ENCODE results near the gene CHRNB4.

CHRNB4 gene

DNA sequence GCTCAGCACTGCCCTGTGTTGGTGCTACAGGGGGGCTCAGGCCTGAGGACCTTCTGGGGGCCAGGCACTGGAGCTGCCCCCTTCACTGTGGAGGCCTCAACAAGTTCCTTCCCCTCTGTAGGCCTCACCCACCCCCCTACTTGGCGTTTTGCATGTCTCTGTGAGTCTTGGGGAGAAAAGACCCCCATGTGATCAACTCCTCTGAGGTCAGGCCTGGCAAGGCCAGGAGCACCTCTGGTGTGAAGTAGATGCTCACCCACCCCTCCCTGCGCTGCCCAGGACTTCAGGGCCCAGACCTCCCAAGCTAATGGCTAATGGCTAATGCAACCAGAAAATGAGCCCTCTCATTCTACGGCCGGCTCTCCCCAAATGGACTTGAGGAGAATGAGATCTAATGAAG lies 34.2 kb upstream of the CHRNB4 start:
- TF ChIP-seq GATA3 (IDR thresholded peaks at IDR 0.05; ENCODE audit: low read depth, low read length) (no peak), GATA2 (IDR thresholded peaks at IDR 0.05; ENCODE audit: low read depth, low read length) (no peak)

DNA sequence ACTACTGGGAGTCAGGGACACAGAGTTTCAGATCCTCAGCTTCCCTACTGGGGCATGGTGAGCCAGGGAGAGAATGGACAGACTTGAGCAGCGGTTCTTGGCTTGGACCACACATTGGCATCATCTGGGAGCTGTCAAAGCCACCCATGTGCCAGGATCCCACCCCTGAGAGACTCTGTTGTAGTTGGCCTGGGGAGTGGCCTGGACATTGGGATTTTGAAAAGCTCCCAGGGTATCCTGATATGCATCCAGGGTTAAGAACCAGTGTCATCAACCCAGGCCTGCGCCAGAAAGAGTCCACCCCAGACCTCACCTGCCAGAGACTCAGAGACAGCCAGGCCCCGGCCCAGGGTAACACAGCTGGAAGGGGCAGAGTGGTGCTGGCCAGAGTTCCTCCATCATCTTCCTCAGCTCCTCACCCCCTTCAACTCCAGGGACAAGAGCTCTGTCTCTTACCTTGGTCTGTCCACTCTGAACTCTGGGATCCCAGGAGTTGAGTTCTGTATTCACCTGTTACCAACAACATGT lies 33.0 kb upstream of the CHRNB4 start:
- TF ChIP-seq GATA3 (IDR thresholded peaks at IDR 0.05; ENCODE audit: low read depth, low read length): no peak

DNA sequence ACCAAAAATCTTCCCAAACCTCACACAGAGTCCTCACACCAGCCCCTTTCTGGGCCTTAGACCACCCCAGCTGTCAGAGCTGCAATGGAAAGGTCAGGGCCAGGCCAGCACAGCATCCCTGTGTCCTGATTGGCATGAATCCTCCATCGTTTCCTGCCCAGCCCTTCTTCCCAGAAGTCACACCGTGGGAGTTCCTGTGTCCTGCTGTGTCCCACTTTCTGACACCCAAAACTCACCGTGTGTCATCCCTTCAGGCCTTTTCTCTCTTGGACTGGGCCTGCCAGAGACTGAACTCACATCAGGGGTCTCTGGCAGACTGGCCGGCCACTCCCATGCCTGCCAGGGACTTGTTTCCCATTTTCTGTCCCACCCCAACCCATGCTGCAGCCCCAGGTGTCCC lies 32.5 kb upstream of the CHRNB4 start:
- TF ChIP-seq GATA2 (IDR thresholded peaks at IDR 0.05; ENCODE audit: low read depth, low read length) (no peak), GATA3 (IDR thresholded peaks at IDR 0.05; ENCODE audit: low read depth, low read length) (no peak)

DNA sequence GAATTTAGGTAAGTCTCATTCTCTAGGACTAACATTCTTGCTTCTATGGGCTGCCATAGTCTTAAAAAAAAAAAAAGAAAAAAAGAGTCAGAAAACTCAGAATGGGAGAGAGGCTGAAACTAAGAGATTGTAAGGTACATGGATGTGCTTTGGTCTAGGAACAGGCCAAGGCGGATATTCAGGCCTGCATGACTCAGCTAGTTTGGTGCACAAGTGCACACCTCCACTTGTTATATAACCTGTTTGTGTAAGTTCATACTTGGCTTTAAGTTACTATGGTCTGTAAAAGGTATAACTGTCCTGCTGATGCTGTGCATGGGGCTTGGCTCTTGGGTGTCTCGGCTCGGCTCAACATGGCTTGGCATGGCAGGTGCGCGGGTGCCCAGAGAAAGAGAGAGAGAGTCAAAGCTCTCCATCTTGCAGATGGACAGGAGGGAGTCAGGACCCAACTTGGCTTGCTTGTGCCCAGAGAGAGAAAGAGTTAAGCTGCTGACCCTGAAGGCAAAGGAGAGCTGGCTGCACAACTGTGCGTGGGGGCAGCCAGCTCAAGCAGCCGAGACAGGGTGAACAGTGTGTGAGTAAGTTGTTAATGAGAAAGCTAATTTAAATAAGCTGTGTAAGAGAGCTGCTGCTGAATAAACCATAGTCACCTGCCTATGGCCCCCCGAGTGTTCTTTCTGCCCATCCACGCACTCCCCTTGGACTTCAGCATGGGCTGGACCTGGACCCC lies 31.4 kb upstream of the CHRNB4 start:
- TF ChIP-seq GATA2 (IDR thresholded peaks at IDR 0.05; ENCODE audit: low read depth, low read length): peak; percentile 60
- no peak for TF ChIP-seq GATA3 (IDR thresholded peaks at IDR 0.05; ENCODE audit: low read depth, low read length)

DNA sequence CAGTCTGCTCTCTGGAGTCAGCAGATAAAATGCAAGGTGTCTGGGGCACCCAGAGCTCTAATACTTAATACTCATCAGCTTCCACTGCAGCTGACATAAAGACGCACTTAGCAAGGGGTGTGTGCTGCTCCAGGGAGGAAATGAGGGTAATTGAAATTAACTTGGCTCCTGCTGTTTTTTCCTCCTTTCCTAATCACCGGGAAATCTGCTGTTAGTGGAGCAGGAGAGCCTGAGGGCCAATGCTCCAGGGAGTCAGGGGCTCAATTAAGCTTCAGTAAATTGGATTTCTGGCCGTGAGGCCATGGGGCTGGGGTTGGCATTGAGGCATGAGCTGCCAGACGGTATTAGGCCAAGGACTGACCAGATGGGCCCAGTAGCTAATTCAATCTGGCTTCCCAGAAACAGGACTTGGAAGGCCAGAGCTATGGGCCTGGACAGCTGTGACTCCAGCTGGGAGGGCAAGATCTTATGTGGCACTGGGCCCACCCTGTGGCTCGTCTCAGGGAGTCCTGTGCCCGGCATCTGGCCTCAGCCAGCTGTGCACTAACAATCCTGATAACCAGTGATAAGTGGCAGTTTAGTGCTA lies 30.7 kb upstream of the CHRNB4 start:
- TF ChIP-seq GATA3 (IDR thresholded peaks at IDR 0.05; ENCODE audit: low read depth, low read length) (peak; percentile 96), GATA2 (IDR thresholded peaks at IDR 0.05; ENCODE audit: low read depth, low read length) (peak; percentile 98)

DNA sequence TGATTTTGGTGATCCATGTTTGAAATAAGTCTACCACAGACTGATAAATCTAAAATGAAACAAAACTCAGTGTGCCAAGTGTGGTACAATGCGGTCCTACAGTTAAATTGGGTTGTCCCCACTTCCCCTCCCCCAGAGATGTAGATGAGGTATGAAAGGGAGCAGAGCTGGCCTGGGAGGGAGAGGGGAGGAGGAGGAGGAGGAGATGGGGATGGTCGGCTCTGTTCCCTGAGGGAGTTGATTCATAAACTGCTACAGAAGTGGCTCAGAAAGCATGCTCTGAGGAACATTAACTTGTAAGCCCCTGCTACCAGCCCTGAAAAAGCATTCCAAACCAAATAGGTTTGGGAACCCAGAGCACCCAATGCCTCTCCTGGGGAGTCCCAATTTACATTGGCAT lies 28.0 kb upstream of the CHRNB4 start:
- TF ChIP-seq GATA2 (IDR thresholded peaks at IDR 0.05; ENCODE audit: low read depth, low read length) (no peak), GATA3 (IDR thresholded peaks at IDR 0.05; ENCODE audit: low read depth, low read length) (no peak)

DNA sequence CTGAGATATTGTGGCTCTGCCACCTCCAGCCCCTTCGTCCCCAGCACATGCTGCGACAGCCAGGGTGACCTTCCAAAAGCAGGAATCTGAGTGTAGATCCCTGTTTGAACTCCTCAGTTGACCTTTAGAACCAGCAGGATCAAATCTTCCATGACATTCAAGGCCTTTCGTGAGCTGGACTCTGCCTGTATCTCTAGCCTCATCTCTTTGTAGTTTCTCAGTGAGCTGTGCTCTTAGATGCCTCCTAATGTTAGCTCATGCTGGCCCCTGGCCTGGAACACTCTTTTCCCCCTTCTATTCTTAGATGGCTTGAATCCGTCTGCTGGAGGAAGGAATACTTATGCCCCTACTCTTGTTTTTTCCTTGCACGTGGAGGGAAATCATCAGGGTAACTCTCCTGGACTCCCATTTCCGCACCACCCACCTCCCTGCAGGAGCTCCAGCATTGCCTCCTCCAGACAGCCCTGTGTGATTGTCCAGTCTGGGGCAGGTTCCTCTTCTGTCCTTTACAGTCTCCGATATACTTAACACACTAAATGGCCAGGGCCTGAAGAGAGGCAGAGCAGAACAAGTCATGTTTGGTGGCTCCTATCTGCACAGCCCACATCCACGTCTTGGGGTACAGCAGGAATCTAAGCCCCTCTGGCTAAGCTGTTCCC lies 26.7 kb upstream of the CHRNB4 start:
- TF ChIP-seq GATA3 (IDR thresholded peaks at IDR 0.05; ENCODE audit: low read depth, low read length) (no peak), GATA2 (IDR thresholded peaks at IDR 0.05; ENCODE audit: low read depth, low read length) (no peak)

DNA sequence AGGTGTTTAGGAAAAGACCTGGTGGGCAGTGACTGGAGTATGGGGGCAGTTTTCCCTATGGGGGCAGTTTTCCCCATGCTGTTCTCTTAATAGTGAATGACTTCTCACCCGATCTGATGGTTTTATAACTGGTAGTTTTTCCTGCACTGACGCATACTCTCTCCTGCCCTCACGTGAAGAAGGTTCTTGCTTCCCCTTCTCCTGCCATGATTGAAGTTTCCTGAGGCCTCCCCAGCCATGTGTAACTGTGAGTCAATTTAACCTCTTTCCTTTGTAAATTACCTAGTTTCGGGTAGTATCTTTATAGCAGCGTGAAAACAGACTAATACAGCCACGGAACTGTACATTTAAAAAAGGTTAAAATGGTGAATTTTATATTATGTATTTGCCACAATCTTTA lies 25.0 kb upstream of the CHRNB4 start:
- TF ChIP-seq GATA3 (IDR thresholded peaks at IDR 0.05; ENCODE audit: low read depth, low read length): no peak
- TF ChIP-seq GATA2 (IDR thresholded peaks at IDR 0.05; ENCODE audit: low read depth, low read length): no peak

DNA sequence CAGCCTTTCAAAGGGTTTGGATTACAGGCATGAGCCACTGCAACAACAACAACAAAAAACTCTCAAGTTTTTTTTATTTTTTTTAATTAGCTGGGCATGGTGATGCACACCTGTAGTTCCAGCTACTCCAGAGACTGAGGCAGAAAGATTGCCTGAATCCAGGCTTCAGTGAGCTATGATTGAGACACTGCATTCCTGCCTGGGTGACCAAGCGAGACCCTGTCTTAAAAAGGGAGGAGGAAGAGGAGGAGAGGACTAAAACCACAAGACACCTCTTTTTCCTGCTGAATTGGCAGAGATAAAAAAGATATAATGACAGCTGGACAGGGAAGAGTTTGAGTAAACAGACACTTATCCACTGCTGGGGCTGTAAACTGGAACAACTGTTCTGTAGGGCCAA lies 22.7 kb upstream of the CHRNB4 start:
- TF ChIP-seq GATA3 (IDR thresholded peaks at IDR 0.05; ENCODE audit: low read depth, low read length): no peak

DNA sequence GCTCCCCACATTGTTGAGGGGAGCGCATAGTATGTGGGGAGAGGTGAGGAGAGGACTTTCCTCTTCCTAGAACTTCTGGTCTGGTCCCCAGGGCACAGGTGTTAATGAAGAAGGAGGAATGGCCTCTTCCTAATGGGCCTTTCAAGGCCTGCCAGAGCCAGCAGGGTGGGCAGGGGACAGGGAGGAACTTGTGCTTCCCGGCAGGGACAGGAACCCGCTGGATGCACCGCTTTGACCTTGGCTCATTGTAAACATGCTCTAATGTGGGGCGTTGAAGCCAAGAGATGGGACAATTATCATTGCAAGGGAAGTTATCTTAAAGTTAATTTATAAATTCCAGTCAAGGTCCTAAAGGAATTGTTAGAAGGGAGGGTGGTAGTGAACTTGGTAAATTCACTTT lies 21.0 kb upstream of the CHRNB4 start:
- TF ChIP-seq GATA2 (IDR thresholded peaks at IDR 0.05; ENCODE audit: low read depth, low read length): no peak
- TF ChIP-seq GATA3 (IDR thresholded peaks at IDR 0.05; ENCODE audit: low read depth, low read length): no peak

DNA sequence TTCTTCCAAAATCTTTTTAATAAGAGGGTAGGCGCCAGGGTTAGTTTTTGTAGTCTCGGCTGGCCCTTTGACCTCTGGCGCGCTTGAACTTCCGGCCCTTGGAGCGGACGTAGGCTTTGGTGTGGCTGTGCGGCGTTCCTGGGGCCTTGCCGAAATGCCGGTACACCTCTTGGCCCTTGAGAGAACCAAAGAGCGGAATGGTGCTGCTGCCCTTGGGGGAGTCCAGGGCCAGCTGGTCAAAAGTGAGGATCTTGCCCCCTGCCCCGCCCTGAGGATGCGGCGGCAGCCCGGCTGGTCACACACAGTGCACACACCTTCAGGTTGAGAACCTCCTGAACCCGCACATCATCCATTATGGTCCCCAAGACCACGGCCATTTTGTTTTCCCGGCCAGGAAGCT lies 20.0 kb upstream of the CHRNB4 start:
- TF ChIP-seq GATA3 (IDR thresholded peaks at IDR 0.05; ENCODE audit: low read depth, low read length): no peak
- no peak for TF ChIP-seq GATA2 (IDR thresholded peaks at IDR 0.05; ENCODE audit: low read depth, low read length)

DNA sequence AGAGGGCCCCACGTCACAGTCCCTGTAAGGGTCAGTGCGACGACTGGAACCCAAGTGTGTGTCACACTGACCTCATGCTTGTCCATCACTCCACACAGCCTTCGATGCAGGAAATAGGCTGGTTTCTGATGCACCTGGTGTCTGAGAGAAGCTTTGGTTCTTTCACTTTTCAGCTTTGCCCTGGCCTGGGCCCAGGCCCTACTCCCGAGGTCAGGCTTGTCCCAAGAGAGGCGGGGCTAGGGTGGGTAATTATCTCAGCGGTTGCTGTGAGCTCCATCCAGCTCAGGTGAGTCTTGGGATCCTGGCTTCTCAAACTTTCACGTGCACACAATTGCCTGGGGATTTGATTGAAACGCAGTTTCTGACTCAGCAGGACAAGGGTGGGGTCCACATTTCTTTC lies 19.6 kb upstream of the CHRNB4 start:
- TF ChIP-seq GATA2 (IDR thresholded peaks at IDR 0.05; ENCODE audit: low read depth, low read length): no peak
- TF ChIP-seq GATA3 (IDR thresholded peaks at IDR 0.05; ENCODE audit: low read depth, low read length): no peak

DNA sequence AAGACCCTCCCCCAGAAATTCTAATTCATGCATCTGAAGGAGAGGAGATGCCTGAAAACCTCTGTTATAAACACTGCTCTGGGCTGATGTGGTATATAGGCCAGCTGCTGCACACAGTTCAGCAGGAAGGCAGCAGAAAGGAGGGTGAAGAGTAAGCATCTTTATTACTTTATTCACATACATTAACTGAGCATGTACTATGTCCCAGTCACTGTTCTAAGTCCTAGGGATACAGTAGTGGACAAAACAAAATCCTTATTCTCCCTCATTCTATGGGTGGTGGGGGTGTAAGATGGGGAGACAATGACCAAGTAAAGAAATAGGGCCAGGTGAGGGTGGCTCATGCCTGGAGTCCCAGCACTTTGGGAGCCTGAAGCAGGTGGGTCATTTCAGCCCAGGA lies 17.8 kb upstream of the CHRNB4 start:
- TF ChIP-seq GATA2 (IDR thresholded peaks at IDR 0.05; ENCODE audit: low read depth, low read length): no peak
- no peak for TF ChIP-seq GATA3 (IDR thresholded peaks at IDR 0.05; ENCODE audit: low read depth, low read length)

DNA sequence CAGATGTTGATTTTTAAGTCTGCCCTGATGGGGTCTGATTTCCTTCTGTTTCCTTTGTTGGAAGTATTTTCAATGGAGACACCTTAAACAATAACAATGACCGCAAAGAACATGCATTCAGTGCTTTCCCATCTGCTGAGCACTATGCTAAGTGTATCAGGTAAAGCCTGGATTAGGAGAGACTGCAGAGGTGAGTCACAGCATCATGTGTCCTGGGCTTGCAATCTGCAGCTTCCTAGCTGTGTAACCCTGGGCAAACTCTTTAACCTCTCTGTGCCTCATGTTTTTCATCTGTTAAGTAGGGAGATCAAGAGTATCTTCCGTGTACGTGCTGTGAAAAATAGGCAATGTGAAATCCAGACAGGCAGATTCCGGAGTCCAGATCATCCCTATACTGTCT lies 13.3 kb upstream of the CHRNB4 start:
- no peak for TF ChIP-seq GATA3 (IDR thresholded peaks at IDR 0.05; ENCODE audit: low read depth, low read length)
- TF ChIP-seq GATA2 (IDR thresholded peaks at IDR 0.05; ENCODE audit: low read depth, low read length): no peak
